GM21390 (cell line): Measurements from ENCODE around the gene RPS2.
"Not testable (repeated sequence)": the region's sequence is repeated elsewhere in the genome, so short reads cannot be mapped to it uniquely, and the experiment has no call there.

Experiments used
- ATAC-seq: cut with Tn5 transposase; IDR thresholded peaks from one replicate; pipeline ENCODE4 v1.9.1; 2021; ENCODE audit not compliant: unreplicated experiment

Gene RPS2

DNA sequence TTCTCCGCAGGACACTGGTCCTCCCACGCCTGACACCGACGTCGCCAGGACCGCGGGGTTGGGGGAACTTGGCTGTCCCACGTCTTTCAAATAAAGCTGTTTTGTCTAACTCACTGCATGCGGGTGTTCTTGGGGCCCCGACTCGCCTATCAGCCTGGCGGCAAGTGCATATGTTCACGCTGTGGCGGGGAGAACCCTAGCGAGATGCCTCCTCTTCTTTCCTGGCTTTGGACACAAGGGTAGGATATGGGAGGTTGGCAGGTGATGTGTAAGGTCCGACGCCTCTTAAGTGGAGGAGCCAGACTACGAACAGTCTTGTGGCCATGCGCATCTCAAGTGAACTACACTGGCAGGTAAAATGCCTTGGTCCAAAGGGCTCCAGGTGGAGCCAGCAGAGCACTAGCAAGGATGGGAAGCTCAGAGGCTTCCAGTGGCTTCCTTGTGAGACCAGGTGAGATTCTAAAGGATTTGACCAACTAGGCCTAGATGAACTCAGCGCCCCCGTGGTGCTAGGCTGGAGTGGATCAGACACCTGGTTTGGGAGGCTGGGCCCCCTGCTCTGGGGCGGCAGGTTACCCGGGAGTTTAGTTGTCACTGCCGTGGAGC is 873 bp upstream of the RPS2 start:
- no peak for ATAC-seq

GRCh38 chr16:1963806-1964505 is 670 bp downstream of the RPS2 start:
- peak; percentile 10 for ATAC-seq

DNA sequence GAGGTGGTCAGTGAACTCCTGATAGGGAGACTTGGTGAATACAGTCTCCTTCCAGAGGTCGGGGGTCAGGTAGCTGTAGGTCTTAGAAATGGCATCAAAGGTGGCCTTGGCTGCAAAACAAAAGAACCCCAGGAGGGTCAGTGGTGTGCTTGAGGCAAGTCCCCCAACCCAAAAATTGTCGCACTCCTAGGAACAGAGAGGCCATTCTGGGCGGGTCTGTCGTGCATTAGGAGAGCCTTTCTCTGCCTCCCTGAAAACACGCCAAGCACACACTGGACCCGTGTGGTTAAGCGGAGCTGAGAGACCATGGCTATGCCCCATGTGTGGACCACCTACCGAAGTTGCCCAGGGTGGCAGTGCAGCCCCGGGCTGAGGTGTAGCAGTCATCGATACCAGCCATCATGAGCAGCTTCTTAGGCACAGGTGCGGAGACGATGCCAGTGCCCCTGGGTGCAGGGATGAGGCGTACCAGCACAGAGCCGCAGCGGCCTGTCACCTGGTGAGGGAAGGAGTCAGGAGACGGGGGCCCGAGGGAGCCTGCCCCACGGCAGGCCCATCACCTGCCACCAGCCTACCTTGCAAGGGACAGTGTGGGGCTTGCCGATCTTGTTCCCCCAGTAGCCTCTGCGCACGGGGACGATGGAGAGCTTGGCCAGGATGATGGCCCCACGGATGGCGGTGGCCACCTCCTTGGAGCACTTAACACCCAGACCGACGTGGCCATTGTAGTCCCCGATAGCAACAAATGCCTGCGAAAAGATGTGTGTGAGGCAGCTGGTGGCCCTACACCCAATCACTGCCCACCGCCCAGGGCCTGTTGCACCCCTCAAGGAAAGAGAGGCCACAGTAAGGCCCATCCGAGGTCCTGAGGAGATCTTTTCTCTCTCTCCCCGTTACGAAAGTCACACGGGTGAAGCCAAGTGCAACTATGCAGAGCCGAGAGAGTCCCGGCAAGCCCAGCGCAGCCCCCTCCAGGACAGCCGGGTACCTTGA is 2.2 kb downstream of the RPS2 start:
- ATAC-seq = not testable (repeated sequence)

GRCh38 chr16:1961651-1962067 is 3.0 kb downstream of the RPS2 start:
- no peak for ATAC-seq

DNA sequence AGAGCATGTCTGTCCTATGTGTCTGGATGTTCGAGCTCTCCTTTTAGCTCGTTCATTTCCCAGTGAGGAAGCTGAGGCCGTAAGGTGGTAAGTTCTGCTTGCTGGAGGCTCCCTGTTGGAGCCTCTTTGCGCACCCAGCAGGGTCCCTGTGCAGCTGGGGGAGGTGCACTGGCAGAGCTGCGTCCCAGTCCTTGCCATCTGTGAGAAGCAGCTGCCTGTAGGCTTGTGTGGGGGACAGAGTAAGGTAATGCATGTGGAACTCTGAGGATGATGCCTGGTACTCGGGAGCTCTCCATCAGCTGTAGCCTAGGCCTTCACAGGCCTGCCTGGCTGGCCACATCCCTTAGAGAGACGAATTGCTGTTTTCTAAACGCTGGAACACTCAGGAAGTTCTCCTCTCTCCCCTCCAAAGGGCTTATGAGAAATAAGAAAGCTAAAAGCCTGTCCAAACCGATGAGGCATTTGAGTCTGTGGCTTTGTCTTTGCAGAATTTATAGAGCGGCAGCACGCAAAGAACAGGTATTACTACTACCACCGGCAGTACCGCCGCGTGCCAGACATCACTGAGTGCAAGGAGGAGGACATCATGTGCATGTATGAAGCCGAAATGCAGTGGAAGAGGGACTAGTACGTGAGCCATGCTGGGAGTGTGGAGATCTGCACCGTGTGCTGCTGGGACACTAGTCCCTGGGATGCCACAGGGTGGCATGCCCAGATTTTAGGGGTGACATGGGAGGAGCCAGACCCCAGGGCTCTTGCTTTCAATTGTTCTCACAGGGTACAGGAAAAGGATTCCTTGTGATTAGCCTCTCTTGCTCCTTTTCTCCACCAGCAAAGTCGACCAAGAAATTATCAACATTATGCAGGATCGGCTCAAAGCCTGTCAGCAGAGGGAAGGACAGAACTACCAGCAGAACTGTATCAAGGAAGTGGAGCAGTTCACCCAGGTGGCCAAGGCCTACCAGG is 3.7 kb downstream of the RPS2 start:
- no peak for ATAC-seq

DNA sequence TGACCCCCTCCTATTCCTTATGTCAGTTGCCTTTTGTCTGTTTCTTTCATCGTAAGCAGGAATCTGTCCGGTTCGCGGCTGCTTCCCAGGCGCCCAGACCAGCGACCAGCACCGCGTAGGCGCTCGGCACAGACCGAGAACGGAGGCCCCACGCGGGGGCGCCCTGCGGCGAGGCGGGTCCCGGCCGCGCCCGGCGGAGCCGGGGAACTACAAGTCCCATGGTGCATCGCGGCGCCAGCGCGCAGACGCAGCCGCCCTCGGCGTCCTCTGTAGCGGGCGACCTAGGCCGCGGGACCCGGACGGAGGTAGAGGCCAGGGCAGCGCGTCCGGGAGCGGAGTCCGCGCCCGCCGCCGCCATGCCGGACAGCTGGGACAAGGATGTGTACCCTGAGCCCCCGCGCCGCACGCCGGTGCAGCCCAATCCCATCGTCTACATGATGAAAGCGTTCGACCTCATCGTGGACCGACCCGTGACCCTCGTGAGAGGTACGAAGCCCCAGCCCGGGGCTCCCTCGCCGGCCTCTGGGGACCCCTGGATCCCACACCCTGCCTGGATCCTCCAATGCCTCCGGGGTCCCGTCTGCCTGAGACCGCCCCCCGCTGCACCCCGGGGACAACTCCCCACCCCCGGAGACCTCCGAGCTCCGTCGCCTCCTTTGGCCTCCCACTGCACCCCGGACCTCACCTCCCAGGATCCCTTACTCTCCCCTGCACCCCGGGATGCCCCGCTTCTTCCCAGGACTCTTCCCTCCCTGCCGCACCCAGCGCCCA is 5.2 kb downstream of the RPS2 start, which contains the start of gene NDUFB10:
Gene NDUFB10, plus strand, starts transcription at position 270 of the 771 bp plus-strand sequence. Its CDS starts 87 bp downstream, at position 357.
- ATAC-seq = peak; percentile 61

DNA sequence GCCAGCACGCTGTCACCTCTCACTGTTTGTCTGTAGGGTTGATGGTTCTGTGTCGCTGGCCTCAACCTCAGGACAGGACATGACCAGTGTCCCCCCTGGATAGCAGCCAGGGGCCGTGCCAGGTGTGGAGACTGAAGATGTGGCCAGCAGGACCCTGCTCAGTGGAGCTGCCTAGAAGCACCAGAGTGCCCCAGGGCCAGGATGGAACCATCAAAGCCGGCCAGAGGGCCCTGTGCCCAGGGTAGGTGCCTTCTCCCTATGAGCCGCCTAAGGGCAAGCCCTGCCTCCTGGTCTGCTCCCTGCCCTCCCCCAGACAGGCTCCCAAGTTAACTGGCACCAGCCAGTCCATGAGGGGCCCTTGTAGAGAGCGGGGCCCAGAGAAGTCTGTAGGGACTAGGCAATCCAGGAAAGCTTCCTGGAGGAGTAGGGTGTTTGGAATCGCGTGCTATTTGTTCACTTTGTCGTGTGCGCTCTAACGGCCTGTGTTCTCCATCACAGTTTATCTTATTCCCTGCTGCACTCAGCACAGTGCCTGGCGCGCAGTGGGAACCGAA is 5.8 kb downstream of the RPS2 start:
- no peak for ATAC-seq

DNA sequence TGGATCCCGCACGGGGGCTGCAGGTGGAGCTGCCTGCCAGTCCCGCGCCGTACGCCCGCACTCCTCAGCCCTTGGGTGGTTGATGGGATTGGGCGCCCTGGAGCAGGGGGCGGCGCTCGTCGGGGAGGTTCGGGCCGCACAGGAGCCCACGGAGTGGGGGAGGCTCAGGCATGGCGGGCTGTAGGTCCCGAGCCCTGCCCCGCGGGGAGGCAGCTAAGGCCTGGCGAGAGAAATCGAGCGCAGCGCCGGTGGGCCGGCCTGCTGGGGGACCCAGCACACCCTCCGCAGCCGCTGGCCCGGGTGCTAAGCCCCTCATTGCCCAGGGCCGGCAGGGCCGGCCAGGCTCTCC is 6.5 kb downstream of the RPS2 start:
- not testable (repeated sequence) for ATAC-seq

DNA sequence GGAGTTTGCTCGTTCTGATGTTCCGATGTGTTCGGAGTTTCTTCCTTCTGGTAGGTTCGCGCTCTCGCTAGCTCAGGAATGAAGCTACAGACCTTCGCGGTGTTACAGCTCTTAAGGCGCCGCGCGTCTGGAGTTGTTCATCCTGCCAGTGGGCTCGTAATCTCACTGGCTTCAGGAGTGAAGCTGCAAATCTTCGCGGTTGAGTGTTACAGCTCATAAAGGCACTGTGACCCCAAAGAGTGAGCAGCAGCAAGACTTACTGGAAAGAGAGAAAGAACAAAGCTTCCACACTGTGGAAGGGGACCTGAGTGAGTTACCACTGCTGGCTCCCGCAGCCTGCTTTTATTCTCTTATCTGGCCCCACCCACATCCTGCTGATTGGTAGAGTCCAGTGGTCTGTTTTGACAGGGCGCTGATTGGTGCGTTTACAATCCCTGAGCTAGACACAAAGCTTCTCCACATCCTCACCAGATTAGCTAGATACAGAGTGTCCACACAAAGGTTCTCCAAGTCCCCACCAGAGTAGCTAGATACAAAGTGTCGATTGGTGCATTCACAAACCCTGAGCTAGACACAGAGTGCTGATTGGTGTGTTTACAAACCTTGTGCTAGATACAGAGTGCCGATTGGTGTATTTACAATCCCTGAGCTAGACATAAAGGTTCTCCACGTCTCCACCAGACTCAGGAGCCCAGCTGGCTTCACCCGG is 7.0 kb downstream of the RPS2 start:
- ATAC-seq = not testable (repeated sequence)

GRCh38 chr16:1953734-1954133 is 10.9 kb downstream of the RPS2 start:
- no peak for ATAC-seq

GRCh38 chr16:1950559-1950958 is 14.1 kb downstream of the RPS2 start:
- no peak for ATAC-seq

DNA sequence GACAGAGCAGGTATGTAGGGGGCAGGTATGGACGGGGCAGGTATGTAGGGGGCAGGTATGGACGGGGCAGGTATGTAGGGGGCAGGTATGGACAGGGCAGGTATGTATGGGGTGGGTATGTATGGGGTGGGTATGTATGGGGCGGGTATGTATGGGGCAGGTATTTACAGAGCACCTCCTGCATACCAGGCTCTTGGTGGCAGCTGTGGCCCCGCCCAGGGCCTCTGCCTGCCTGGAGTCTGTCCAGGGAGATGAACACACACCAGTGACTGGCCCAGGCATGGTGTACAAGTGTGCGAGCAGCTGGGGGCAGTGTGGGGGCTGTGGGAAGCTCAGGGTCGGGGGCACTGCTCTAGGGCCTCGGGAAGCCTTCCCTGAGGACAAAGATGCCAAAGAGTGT is 14.6 kb downstream of the RPS2 start:
- no peak for ATAC-seq

GRCh38 chr16:1949507-1949906 is 15.1 kb downstream of the RPS2 start:
- ATAC-seq = no peak

- ATAC-seq = no peak
Observed at GRCh38 chr16:1947369-1947670, 17.3 kb downstream of the RPS2 start.

DNA sequence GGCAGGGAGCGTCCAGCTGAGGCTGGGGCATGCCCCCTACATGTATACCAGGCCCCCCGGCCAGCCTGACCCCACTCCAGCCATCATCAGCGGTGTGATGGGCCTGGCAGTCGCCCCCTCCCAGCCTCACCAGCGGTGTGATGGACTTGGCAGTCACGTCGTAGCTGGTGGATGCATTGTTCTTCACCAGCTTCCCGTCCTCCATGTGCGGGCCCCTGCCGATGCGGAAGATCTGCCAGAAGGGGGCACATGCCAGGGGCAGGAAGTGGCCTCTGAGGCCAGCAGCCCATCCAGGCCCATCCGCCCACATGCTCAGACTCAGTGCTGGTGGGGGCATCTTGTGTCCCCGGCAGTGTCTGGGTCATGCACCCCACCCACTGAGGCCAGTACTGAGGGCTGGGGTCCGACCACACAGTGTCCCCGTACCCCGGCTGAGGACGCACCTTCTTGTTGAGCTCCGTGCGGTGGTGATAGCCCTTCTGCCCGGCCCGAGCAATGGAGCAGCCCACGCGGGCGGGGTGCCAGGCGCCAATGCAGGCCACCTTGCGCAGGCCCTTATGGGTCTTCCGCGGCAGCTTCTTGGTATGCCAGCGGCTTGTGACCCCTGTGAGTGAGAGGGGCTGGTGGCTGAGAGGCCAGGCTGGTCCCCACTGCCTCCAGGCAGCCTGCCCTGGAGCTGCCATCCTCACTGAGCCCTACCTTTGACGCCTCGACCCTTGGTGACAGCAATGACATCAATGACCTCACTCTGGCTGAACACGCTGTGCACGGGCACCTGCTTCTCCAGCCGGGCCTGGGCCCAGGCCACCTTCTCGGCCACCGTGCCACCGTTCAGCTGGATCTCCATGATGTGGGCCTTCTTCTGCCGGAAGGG is 17.9 kb downstream of the RPS2 start:
- ATAC-seq = no peak

GRCh38 chr16:1945559-1946391 is 18.9 kb downstream of the RPS2 start:
- ATAC-seq = no peak

- ATAC-seq = no peak
Observed at GRCh38 chr16:1944612-1945199, 19.9 kb downstream of the RPS2 start.
